Heart right ventricle (tissue), 16 donors: ENCODE measurements around the gene PARN. TPM values are rescaled to one million over a fixed set of nuclear protein-coding genes. Genes with fewer than 3 reads are reported as not detected.

Source experiments
- ATAC-seq, 8 donors: fragments of 200-7000 bp; cut with Tn5 transposase; one replicate each; pipeline ENCODE4 v1.9.1; 2020; ENCODE audit warnings: mild to moderate bottlenecking in 8 of 8, moderate library complexity in 8 of 8, moderate number of reproducible peaks in 1 of 8
- DNase-seq, 2 donors: peaks; one replicate each; pipeline ENCODE4 v3.0.0-alpha.2; 2020
- H3K27ac ChIP-seq, 10 donors: fragments of 200-600 bp; sonication (generic) in 2 of 10; one replicate each; pipeline versions ENCODE4 v1.5.0 to v1.8.0; 2020 to 2022; ENCODE audit warnings: mild to moderate bottlenecking in 3 of 10
- H3K27me3 ChIP-seq, 7 donors: fragments of 200-600 bp; one replicate each; pipeline ENCODE4 v1.8.0; 2021 to 2022; ENCODE audit warnings: mild to moderate bottlenecking in 2 of 7
- H3K36me3 ChIP-seq, 9 donors: fragments of 200-600 bp; sonication (generic) in 1 of 9; one replicate each; pipeline versions ENCODE4 v1.5.0 to v1.8.0; 2020 to 2022; ENCODE audit warnings: mild to moderate bottlenecking in 2 of 9
- H3K4me1 ChIP-seq, 9 donors: fragments of 200-600 bp; sonication (generic) in 1 of 9; one replicate each; pipeline versions ENCODE4 v1.5.0 to v1.8.0; 2020 to 2022; ENCODE audit warnings: mild to moderate bottlenecking in 4 of 9
- H3K4me3 ChIP-seq, 10 donors: fragments of 200-600 bp; sonication (generic) in 2 of 10; one replicate each; pipeline versions ENCODE4 v1.5.0 to v1.8.0; 2020 to 2022; ENCODE audit warnings: mild to moderate bottlenecking in 7 of 10, moderate library complexity in 2 of 10
- H3K9me3 ChIP-seq, 11 donors: fragments of 200-600 bp in 10 of 11; sonication (generic) in 2 of 11; one replicate each; pipeline versions ENCODE4 v1.5.0 to v1.8.0; 2013 to 2022; ENCODE audit warnings: mild to moderate bottlenecking in 2 of 11, control low read depth in 1 of 11, moderate library complexity in 1 of 11
- WGBS, 2 donors: extraction: QIAGEN DNeasy Blood & Tissue Kit; methylation state at CpG; one replicate each; pipeline ENCODE4 v1.1.7; 2013; ENCODE audit warnings: inconsistent platforms in 1 of 2; 5-methylcytosine and 5-hydroxymethylcytosine counted together
- intact Hi-C, 10 donors: fragments of 100-400 bp; cut with DNase I; formaldehyde crosslinking; loops; one replicate each; pipeline versions ENCODE4 v1.11.1 to v1.14.2; 2022
- long read RNA-seq, 3 donors: library from polyadenylated mRNA; unstranded; transcript quantifications; one replicate each; pipeline ENCODE4 v2.0.0, GENCODE V29; 2020 to 2021
- polyA plus RNA-seq, 2 donors: library from polyadenylated mRNA; stranded (reverse); fragments of 200-250 nt; gene quantifications; one replicate each; pipeline ENCODE4 v1.2.3, GENCODE V29; 2013
- total RNA-seq, 10 donors: library from RNA; stranded (reverse); fragmentation: NEBNext Ultra II Directional in 3 of 10; extraction: Animal tissue kit (Norgen Biotek cat#: 25700) in 3 of 10; gene quantifications; one replicate each; pipeline versions ENCODE4 v1.2.1 to v1.2.4, GENCODE V29; 2021 to 2023
- TF ChIP-seq, protein P1 (sequence below), 9 donors: fragments of 200-600 bp; sonication (generic) in 2 of 9; IDR thresholded peaks; one replicate each; pipeline versions ENCODE4 v1.5.0 to v1.8.0; 2021 to 2022; ENCODE audit warnings: antibody characterized with exemption in 9 of 9, mild to moderate bottlenecking in 5 of 9, moderate library complexity in 1 of 9
- donor health status: Arrhythmogenic right ventricular cardiomyopathy.
- donor health status: ischemic (EF 13 %, LVEDD 7.1; RV severe dilation, severe dysfunction).
- donor health status: healthy with polysubstance abuse.
- donor health status: DM: no; HTN: yes; CAD: no.
- donor health status: DM: no; HTN: no; CAD: no.
- donor health status: ischemic (EF 25% LVEDD 6.9; RV normal size, moderate dysfunction).
- donor health status: ischemic (EF 25% LVEDD 5.7; RV mildly dilated, moderate dysfunction).
- donor health status: healthy.
- donor health status: DM: yes; HTN: yes; CAD: no.
- donor health status: Ischemic cardiomyopathy.
- donor health status: ischemic (EF 35%, LVEDD 5.7; RV mildly dilated, moderate dysfunction).
- donor health status: nonischemic (EF 11% LVEDD 7.7; RV severe dilation, severe dysfunction).
- donor health status: DM: yes; HTN: yes; CAD: no.
- donor health status: PGD.
- donor health status: ischemic (EF 29% LVEDD 5.4; RV normal size, mild dysfunction).
- donor health status: nonischemic (EF 23%, LVEDD 6.1; RV moderate dilation, normal function).

PARN gene, protein sequence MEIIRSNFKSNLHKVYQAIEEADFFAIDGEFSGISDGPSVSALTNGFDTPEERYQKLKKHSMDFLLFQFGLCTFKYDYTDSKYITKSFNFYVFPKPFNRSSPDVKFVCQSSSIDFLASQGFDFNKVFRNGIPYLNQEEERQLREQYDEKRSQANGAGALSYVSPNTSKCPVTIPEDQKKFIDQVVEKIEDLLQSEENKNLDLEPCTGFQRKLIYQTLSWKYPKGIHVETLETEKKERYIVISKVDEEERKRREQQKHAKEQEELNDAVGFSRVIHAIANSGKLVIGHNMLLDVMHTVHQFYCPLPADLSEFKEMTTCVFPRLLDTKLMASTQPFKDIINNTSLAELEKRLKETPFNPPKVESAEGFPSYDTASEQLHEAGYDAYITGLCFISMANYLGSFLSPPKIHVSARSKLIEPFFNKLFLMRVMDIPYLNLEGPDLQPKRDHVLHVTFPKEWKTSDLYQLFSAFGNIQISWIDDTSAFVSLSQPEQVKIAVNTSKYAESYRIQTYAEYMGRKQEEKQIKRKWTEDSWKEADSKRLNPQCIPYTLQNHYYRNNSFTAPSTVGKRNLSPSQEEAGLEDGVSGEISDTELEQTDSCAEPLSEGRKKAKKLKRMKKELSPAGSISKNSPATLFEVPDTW
- 10 to 100 TPM; 15.3 to 25.3 (median 24.1) TPM for total RNA-seq
- polyA plus RNA-seq: 10 to 100 TPM in 1 of 2 donors, 1 to 10 TPM in 1; 7.0 to 12.2 TPM
- long read RNA-seq, donor 1, transcript PARN-203 (24 exons, 3,078 nt): major isoform, 11 of 18 reads
- long read RNA-seq, donor 1, partial matches to known transcripts: 2 of 18 reads
- long read RNA-seq, donor 1, other reads (novel, unspliced or antisense): 5 of 18 reads
- long read RNA-seq, donor 2, transcript PARN-203 (24 exons, 3,078 nt): major isoform, 12 of 23 reads
- long read RNA-seq, donor 2, partial matches to known transcripts: 1 of 23 reads
- long read RNA-seq, donor 2, other reads (novel, unspliced or antisense): 10 of 23 reads
- long read RNA-seq, donor 3, transcript PARN-203 (24 exons, 3,078 nt): major isoform, 35 of 67 reads
- long read RNA-seq, donor 3, partial matches to known transcripts: 14 of 67 reads
- long read RNA-seq, donor 3, other reads (novel, unspliced or antisense): 14 of 67 reads

DNA sequence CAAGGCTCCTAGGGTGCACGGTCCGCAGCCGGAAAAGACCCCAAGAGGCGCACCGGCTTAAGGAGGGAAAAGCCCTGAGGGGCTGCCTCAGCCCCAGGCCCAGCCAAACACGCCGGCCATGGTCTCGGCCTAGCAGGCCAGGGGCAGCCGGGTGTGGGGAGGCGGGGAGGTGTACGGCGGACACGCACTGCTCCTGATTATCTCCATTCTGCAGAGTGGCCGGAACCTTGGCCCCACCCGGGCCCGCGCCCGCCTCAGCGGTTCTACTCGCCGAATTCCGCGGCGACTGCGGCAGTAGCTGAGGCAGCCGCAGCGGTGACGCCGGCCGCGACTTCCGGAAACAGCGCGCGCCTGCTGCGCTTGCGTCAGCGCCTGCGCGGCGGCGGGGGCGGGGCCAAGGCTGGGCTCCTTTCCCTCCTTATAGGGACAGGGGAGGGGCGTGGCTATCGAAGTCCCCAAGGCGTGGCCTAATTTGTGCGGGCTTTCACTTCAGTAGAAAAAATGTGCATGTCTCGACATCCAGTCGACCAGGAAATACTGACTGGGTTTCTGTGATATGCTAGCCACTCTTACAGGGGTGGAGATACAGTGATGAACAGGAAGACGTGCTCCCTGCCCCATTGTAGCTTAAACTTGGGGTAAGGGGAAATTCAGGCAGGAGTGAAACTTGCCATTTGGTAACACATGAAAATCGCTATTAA, at the start of gene PARN:
PARN (minus strand) TSS at position 342 of the 701 bp plus-strand sequence; CDS start at position 207, 135 bp downstream.
- intact Hi-C loops: loop anchor here in 1 of 10 donors (10.0 kb wide), 2 partner anchors 345 to 715 kb away; no protein-coding TSS in a partner anchor
- ATAC-seq: peak; percentile 77 to 88 (median 84)

DNA sequence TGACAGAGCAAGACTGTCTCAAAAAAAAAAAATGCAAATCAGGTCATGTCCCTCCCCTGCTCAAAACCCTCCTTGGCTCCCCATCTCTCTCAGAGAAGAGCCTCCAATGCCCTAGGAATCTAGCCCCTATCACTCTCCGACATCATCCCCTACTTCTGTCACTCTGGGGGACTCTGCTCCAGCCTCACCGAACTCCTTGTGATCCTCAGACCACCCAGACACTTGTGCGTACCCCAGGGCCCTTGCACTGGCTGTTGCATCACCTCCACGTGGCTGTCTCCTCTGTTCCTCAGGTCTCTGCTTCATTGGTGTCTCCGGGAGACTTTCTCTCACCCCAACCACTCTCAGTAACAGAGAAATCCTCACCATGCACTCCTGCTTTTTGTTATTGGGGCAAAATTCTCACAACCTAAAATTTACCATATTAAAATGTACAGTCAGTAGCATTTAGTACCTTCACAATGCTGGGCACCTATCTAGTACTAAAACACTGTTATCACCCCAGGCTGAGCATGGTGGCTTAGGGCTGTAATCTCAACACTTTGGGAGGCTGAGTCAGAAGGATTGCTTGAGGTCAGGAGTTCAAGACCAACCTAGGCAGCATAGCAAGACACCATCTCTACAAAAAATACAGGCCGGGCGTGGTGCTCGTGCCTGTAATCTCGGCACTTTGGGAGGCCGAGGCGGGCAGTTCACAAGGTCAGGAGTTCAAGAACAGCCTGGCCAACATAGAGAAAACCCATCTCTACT, 48.9 kb upstream of the PARN start:
- peaks cover 0 to 18% (median 0%) of the 10 kb centered on the region in 7 donors for H3K27me3 ChIP-seq
- no peaks in the 10 kb centered on the region for H3K9me3 ChIP-seq
- no peak overlapping the region for H3K27ac ChIP-seq
- DNase-seq (no peak), ATAC-seq (no peak)
- TF ChIP-seq, protein P1, sequence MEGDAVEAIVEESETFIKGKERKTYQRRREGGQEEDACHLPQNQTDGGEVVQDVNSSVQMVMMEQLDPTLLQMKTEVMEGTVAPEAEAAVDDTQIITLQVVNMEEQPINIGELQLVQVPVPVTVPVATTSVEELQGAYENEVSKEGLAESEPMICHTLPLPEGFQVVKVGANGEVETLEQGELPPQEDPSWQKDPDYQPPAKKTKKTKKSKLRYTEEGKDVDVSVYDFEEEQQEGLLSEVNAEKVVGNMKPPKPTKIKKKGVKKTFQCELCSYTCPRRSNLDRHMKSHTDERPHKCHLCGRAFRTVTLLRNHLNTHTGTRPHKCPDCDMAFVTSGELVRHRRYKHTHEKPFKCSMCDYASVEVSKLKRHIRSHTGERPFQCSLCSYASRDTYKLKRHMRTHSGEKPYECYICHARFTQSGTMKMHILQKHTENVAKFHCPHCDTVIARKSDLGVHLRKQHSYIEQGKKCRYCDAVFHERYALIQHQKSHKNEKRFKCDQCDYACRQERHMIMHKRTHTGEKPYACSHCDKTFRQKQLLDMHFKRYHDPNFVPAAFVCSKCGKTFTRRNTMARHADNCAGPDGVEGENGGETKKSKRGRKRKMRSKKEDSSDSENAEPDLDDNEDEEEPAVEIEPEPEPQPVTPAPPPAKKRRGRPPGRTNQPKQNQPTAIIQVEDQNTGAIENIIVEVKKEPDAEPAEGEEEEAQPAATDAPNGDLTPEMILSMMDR (IDR thresholded peaks at IDR 0.05): no peak
- intact Hi-C loops: no loop called here
- H3K4me1 ChIP-seq: no peaks in the 10 kb centered on the region
- no peaks in the 10 kb centered on the region for H3K36me3 ChIP-seq
- 79% methylated on average over 11 of the region's 11 CpGs for WGBS, 2 donors
- no peak overlapping the region for H3K4me3 ChIP-seq

More for the DNA sequence above, at the start of gene PARN:
- Histone ChIP-seq H3K27me3 (no peaks in the 10 kb centered on the region), H3K4me1 (peaks cover 0 to 51% (median 41%) of the 10 kb centered on the region in 9 donors), H3K36me3 (peaks cover 0 to 39% (median 24%) of the 10 kb centered on the region in 9 donors), H3K4me3 (peak within 1 kb of the TSS; percentile 80 to 97 (median 90)), H3K27ac (peak within 1 kb of the TSS; percentile 66 to 98 (median 94)), H3K9me3 (no peaks in the 10 kb centered on the region)
- peak; percentile 96 to 97 for DNase-seq
- TF ChIP-seq, protein P1 (IDR thresholded peaks at IDR 0.05): no peak
- WGBS, 2 donors: 1% methylated on average over 50 to 51 of the region's 51 CpGs

DNA sequence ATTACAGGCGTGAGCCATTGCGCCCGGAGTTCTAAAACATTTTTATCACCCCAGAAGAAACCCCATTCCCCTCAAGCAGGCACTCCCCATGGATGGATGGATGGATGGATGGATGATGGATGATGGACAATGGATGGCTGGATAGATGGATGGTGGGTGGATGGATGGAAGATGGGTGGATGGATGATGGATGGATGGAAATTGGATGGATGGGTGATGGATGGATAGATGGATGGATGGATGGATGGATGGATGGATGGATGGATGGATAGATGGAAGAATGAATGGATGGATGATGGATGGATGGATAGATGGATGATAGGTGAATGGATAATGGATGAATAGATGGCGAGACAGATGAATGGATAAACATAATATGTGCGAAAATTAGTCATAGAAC, 47.6 kb upstream of the PARN start:
- WGBS, 2 donors: 96 to 97% methylated on average over 5 of the region's 5 CpGs
- intact Hi-C loops: no loop called here
- Histone ChIP-seq H3K4me3 (no peak overlapping the region), H3K9me3 (no peaks in the 10 kb centered on the region), H3K27ac (no peak overlapping the region), H3K27me3 (peaks cover 0 to 18% (median 0%) of the 10 kb centered on the region in 7 donors), H3K4me1 (no peaks in the 10 kb centered on the region), H3K36me3 (no peaks in the 10 kb centered on the region)
- ATAC-seq: no peak
- no peak for DNase-seq
- TF ChIP-seq, protein P1 (IDR thresholded peaks at IDR 0.05): no peak
